H1 (cell line): ENCODE data around the gene CACNA1D. TPM values are rescaled to one million over a fixed set of nuclear protein-coding genes. Genes with fewer than 3 reads are reported as not detected.

ENCODE experiments used
- CTCF ChIA-PET: fragments of 300-600 bp; sonication (Branson Sonifier 250); formaldehyde crosslinking; loops from one replicate; lab custom pipeline; 2021; ENCODE audit not compliant: partially characterized antibody; lab: Charles Lee
- POLR2A ChIA-PET: fragments of 300-600 bp; sonication (Branson Sonifier 250); formaldehyde crosslinking; loops from one replicate; lab custom pipeline; 2021; ENCODE audit warnings: inconsistent platforms; ENCODE audit not compliant: partially characterized antibody; lab: Charles Lee
- DNase-seq, 2 experiments: peaks; one replicate each; pipeline versions ENCODE4 v3.0.0 to v3.0.0-alpha.2; 2010 to 2022; ENCODE audit warnings: low spot score in 2 of 2, low read depth in 1 of 2, mixed read lengths in 1 of 2
- FAIRE-seq: peaks from 2 replicates; lab custom pipeline; 2011; peaks lifted over from hg19 to GRCh38; lab: Jason Lieb, UNC
- H2AFZ ChIP-seq: 2 replicates; pipeline ENCODE4 v1.8.1; 2012; ENCODE audit warnings: low read length, inconsistent platforms
- H2AK5ac ChIP-seq: 2 replicates; pipeline ENCODE4 v1.6.1; 2013; ENCODE audit warnings: low read depth, low read length
- H2BK120ac ChIP-seq: replicated peaks from 2 replicates; pipeline ENCODE3; 2013; ENCODE audit warnings: low read depth, low read length, inconsistent platforms
- H2BK12ac ChIP-seq: 2 replicates; pipeline ENCODE4 v1.6.1; 2013; ENCODE audit warnings: low read depth, low read length
- H2BK15ac ChIP-seq: 2 replicates; pipeline ENCODE4 v1.6.1; 2013; ENCODE audit warnings: low read length
- H2BK20ac ChIP-seq: 2 replicates; pipeline ENCODE4 v1.6.1; 2013; ENCODE audit warnings: low read length
- H2BK5ac ChIP-seq: 2 replicates; pipeline ENCODE4 v1.6.1; 2013; ENCODE audit warnings: low read depth, low read length
- H3K14ac ChIP-seq: 2 replicates; pipeline ENCODE4 v1.6.1; 2013; ENCODE audit warnings: inconsistent platforms; ENCODE audit not compliant: insufficient read length
- H3K18ac ChIP-seq: 2 replicates; pipeline ENCODE4 v1.6.1; 2013; ENCODE audit warnings: low read length; ENCODE audit errors: extremely low read depth
- H3K23ac ChIP-seq: 2 replicates; pipeline ENCODE4 v1.6.1; 2013; ENCODE audit warnings: inconsistent platforms; ENCODE audit not compliant: insufficient read length
- H3K23me2 ChIP-seq: 2 replicates; pipeline ENCODE4 v1.6.1; 2013; ENCODE audit warnings: low read depth, low read length
- H3K27ac ChIP-seq: 2 replicates; pipeline ENCODE4 v1.6.1; 2011; ENCODE audit warnings: low read depth, low read length, inconsistent platforms
- H3K27me3 ChIP-seq, 4 experiments: replicated peaks in 1 of 4; 1 replicate in 1 of 4; 2 replicates in 3 of 4; pipeline versions ENCODE4 v1.6.1 to v1.8.1; 2011 to 2013; ENCODE audit warnings: low read length in 3 of 4, mild to moderate bottlenecking in 3 of 4, inconsistent platforms in 2 of 4, mixed read lengths in 2 of 4, moderate library complexity in 1 of 4; ENCODE audit not compliant: control insufficient read depth in 3 of 4, insufficient read depth in 3 of 4; ENCODE audit errors: extremely low read depth in 1 of 4
- H3K36me3 ChIP-seq, 4 experiments: 2 replicates each; pipeline versions ENCODE4 v1.6.1 to v1.8.1; 2011 to 2013; ENCODE audit warnings: mild to moderate bottlenecking in 4 of 4, low read length in 3 of 4, moderate library complexity in 2 of 4, control low read depth in 1 of 4, inconsistent platforms in 1 of 4; ENCODE audit not compliant: insufficient read depth in 4 of 4, control insufficient read depth in 2 of 4
- H3K4ac ChIP-seq: replicated peaks from 2 replicates; pipeline ENCODE3; 2013; ENCODE audit warnings: low read length, low read depth, mixed read lengths, inconsistent platforms; ENCODE audit not compliant: insufficient read length
- H3K4me1 ChIP-seq, 4 experiments: replicated peaks in 1 of 4; 1 replicate in 1 of 4; 2 replicates in 3 of 4; pipeline versions ENCODE4 v1.6.1 to v1.8.1; 2011 to 2013; ENCODE audit warnings: low read length in 3 of 4, inconsistent platforms in 2 of 4, mixed read lengths in 1 of 4; ENCODE audit not compliant: insufficient read depth in 4 of 4, control insufficient read depth in 3 of 4
- H3K4me2 ChIP-seq, 2 experiments: 2 replicates each; pipeline versions ENCODE4 v1.6.1 to v1.8.1; 2011 to 2013; ENCODE audit warnings: low read depth in 2 of 2, low read length in 2 of 2, control low read depth in 1 of 2, inconsistent platforms in 1 of 2, mild to moderate bottlenecking in 1 of 2; ENCODE audit not compliant: insufficient read depth in 1 of 2
- H3K4me3 ChIP-seq, 4 experiments: fragments of 200-600, 300-600 bp in 1 of 4; sonication (generic), shearing (Covaris generic), sonication (Bioruptor Twin) in 1 of 4; 2 replicates each; pipeline versions ENCODE4 v1.5.1 to v1.8.1; 2011 to 2016; ENCODE audit warnings: low read length in 4 of 4, low read depth in 3 of 4, control low read depth in 2 of 4, inconsistent platforms in 2 of 4, mild to moderate bottlenecking in 2 of 4, mixed read lengths in 1 of 4, moderate library complexity in 1 of 4; ENCODE audit not compliant: insufficient read depth in 2 of 4; ENCODE audit errors: extremely low read depth in 1 of 4
- H3K56ac ChIP-seq: replicated peaks from 2 replicates; pipeline ENCODE3; 2013; ENCODE audit warnings: low read depth, mild to moderate bottlenecking, mixed read lengths, low read length, inconsistent platforms; ENCODE audit not compliant: insufficient read length
- H3K79me1 ChIP-seq: 2 replicates; pipeline ENCODE4 v1.6.1; 2013; ENCODE audit warnings: low read depth, low read length, control low read depth
- H3K79me2 ChIP-seq, 2 experiments: 2 replicates each; pipeline versions ENCODE4 v1.6.1 to v1.8.1; 2012 to 2013; ENCODE audit warnings: low read length in 2 of 2, mild to moderate bottlenecking in 2 of 2, inconsistent platforms in 1 of 2; ENCODE audit not compliant: insufficient read depth in 2 of 2, control insufficient read depth in 1 of 2
- H3K9ac ChIP-seq, 4 experiments: replicated peaks in 1 of 4; 1 replicate in 1 of 4; 2 replicates in 3 of 4; pipeline versions ENCODE4 v1.6.1 to v1.8.1; 2011 to 2013; ENCODE audit warnings: low read depth in 3 of 4, low read length in 3 of 4, control low read depth in 2 of 4, mild to moderate bottlenecking in 2 of 4, moderate library complexity in 2 of 4, inconsistent platforms in 1 of 4; ENCODE audit errors: extremely low read depth in 1 of 4
- H3K9me3 ChIP-seq, 2 experiments: 2 replicates each; pipeline versions ENCODE4 v1.6.1 to v1.8.1; 2012 to 2013; ENCODE audit warnings: mild to moderate bottlenecking in 2 of 2, moderate library complexity in 2 of 2, control low read depth in 1 of 2, inconsistent platforms in 1 of 2, low read depth in 1 of 2, low read length in 1 of 2, mixed read lengths in 1 of 2; ENCODE audit not compliant: insufficient read depth in 2 of 2
- H4K20me1 ChIP-seq, 2 experiments: replicated peaks in 1 of 2; 2 replicates each; pipeline versions ENCODE3 to v1.8.1; 2011 to 2013; ENCODE audit warnings: inconsistent platforms in 2 of 2, low read length in 2 of 2, mild to moderate bottlenecking in 1 of 2; ENCODE audit not compliant: insufficient read depth in 2 of 2, control insufficient read depth in 1 of 2
- H4K5ac ChIP-seq: 2 replicates; pipeline ENCODE4 v1.6.1; 2013; ENCODE audit warnings: low read length, low read depth, mixed read lengths, inconsistent platforms; ENCODE audit not compliant: insufficient read length
- H4K8ac ChIP-seq: 2 replicates; pipeline ENCODE4 v1.8.0; 2013; ENCODE audit warnings: mild to moderate bottlenecking, moderate library complexity, low read length, inconsistent platforms; ENCODE audit not compliant: insufficient read depth; ENCODE audit errors: extremely low read depth
- H4K91ac ChIP-seq: replicated peaks from 2 replicates; pipeline ENCODE3; 2013; ENCODE audit warnings: low read length, mixed read lengths, inconsistent platforms; ENCODE audit not compliant: insufficient read length
- CREB1 ChIP-seq: IDR thresholded peaks from 2 replicates; pipeline ENCODE4 v1.6.1; 2012; ENCODE audit warnings: inconsistent platforms
- EP300 ChIP-seq, 2 experiments: IDR thresholded peaks; 1 replicate in 1 of 2; 2 replicates in 1 of 2; pipeline ENCODE4 v1.6.1; 2011 to 2012; ENCODE audit warnings: low read depth in 2 of 2, low read length in 2 of 2, mild to moderate bottlenecking in 2 of 2, borderline replicate concordance in 1 of 2, inconsistent platforms in 1 of 2, moderate library complexity in 1 of 2
- GTF2F1 ChIP-seq: IDR thresholded peaks from 2 replicates; pipeline ENCODE4 v1.6.1; 2012; ENCODE audit warnings: low read depth, low read length, improper control_type of control experiment, borderline replicate concordance
- POLR2AphosphoS5 ChIP-seq: IDR thresholded peaks from 2 replicates; pipeline ENCODE4 v1.6.1; 2011; ENCODE audit warnings: low read depth, low read length
- RFX5 ChIP-seq: IDR thresholded peaks from 2 replicates; pipeline ENCODE4 v1.6.1; 2011; ENCODE audit warnings: low read depth, low read length, improper control_type of control experiment, borderline replicate concordance
- SP2 ChIP-seq: IDR thresholded peaks from 2 replicates; pipeline ENCODE4 v1.6.1; 2012; ENCODE audit warnings: mild to moderate bottlenecking, low read length, inconsistent platforms
- WGBS, 2 experiments: shearing (Covaris generic) in 1 of 2; methylation state at CpG; one replicate each; pipeline versions ENCODE4 v1.1.6 to v1.1.7; 2013 to 2015; ENCODE audit warnings: low lambda C conversion rate in 2 of 2, mixed read lengths in 2 of 2, inconsistent platforms in 1 of 2, low coverage in 1 of 2, missing lambda C conversion rate in 1 of 2; ENCODE audit not compliant: insufficient replicate concordance in 2 of 2, insufficient coverage in 1 of 2, insufficient read length in 1 of 2; ENCODE audit errors: extremely low coverage in 1 of 2, missing lambda C conversion rate in 1 of 2; 5-methylcytosine and 5-hydroxymethylcytosine counted together
- polyA plus RNA-seq, 7 experiments: library from polyadenylated mRNA; depleted of rRNA in 3 of 7; stranded (reverse) in 5 of 7; unstranded in 2 of 7; fragments of >200 nt in 5 of 7; fragments of 200-250 nt in 2 of 7; gene quantifications; 1 replicate in 5 of 7; 2 replicates in 1 of 7; 4 replicates in 1 of 7; pipeline versions ENCODE4 v1.2.1 to v1.2.3, GENCODE V29; 2011 to 2013; ENCODE audit warnings: missing spikeins in 2 of 7, mixed read lengths in 2 of 7
- total RNA-seq: library from RNA; stranded (reverse); fragmentation: NEBNext Ultra II Directional; extraction: Animal tissue kit (Norgen Biotek cat#: 25700); gene quantifications from 2 replicates; pipeline ENCODE4 v1.2.1, GENCODE V29; 2021

CACNA1D gene
- total and polyA plus RNA-seq, 2 of the 8 experiments (the other 6 are each of a cell fraction or from before 2014, with no cell fraction given) = 2.0 to 2.9 TPM

DNA sequence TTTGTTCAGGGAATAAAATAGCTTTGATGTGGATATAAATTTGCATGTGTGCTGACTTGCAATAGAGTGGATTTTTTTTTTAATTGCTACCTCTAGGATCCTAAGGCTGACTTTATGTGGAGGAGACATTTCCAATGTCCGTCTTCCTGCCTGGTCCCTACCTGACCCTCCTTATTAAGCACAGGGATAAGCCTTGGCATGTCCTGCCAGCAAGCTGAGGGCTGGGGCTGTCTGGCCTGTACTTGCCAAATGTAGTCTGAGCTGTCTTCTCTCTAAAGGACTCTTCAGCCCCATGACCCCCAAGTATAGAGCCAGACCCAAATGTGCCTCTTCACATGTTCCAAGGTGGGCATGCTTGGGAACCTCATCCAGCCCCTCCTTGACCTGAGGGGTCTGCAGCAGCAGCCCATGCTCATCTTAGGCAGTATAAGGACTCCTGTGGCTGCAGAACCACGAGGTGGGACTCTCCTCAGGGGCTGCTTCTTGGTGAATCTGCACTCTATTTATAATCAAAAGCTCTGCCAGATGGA is 88.8 kb downstream of the CACNA1D start:
- H2BK15ac ChIP-seq = no peak overlapping the region
- WGBS, 2 experiments = 74% methylated on average over 2 of the region's 2 CpGs; no CpG with 5 or more reads in 1 of the 2 experiments

More for the DNA sequence above, 88.8 kb downstream of the CACNA1D start:
- Histone ChIP-seq H3K4me1 (peaks cover 0 to 3% (median 1%) of the 10 kb centered on the region in 4 experiments; a peak in 4 of 7 replicates), H2BK120ac (no peak overlapping the region), H3K56ac (no peak overlapping the region), H3K18ac (peak overlapping the region; percentile 15; the same call in 1 of the 2 replicates), H4K5ac (no peak overlapping the region), H3K23ac (no peak overlapping the region), H2BK5ac (peak overlapping the region; percentile 48; the same call in 1 of the 2 replicates), H3K14ac (no peak overlapping the region), H2AFZ (no peak overlapping the region), H3K36me3 (no peaks in the 10 kb centered on the region), H3K4me2 (no peak overlapping the region), H3K79me1 (no peaks in the 10 kb centered on the region), H2AK5ac (no peak overlapping the region), H3K27ac (no peak overlapping the region), H3K9ac (no peak overlapping the region), H3K23me2 (no peaks in the 10 kb centered on the region), H4K20me1 (no peaks in the 10 kb centered on the region), H3K4ac (no peak overlapping the region), H2BK20ac (no peak overlapping the region), H4K91ac (no peak overlapping the region), H3K4me3 (no peak overlapping the region), H3K9me3 (no peaks in the 10 kb centered on the region), H2BK12ac (no peak overlapping the region), H3K79me2 (no peaks in the 10 kb centered on the region), H3K27me3 (no peaks in the 10 kb centered on the region), H4K8ac (no peak overlapping the region)
- DNase-seq (no peak), FAIRE-seq (no peak)
- ChIA-PET CTCF (interaction anchor here (1.4 to 1.6 kb wide), 3 partner anchors 39 to 208 kb away, joined by 3 to 4 read pairs (median 3); no protein-coding TSS in a partner anchor), POLR2A (no interaction called here)
- TF ChIP-seq RFX5 (no peak), CREB1 (no peak), POLR2AphosphoS5 (no peak), EP300 (IDR thresholded peaks at IDR 0.05; ENCODE audit: borderline replicate concordance in 1 of 2, low read depth in 2 of 2, low read length in 2 of 2) (no peak), GTF2F1 (no peak), SP2 (no peak)
